Natural killer cell (primary cell): Measurements from ENCODE around the gene CSPG4. TPM values are rescaled to one million over a fixed set of nuclear protein-coding genes. Genes with fewer than 3 reads are reported as not detected.

Experiments used
- ATAC-seq, 3 donors: fragments of 150-1000 bp in 2 of 3; fragments of 200-7000 bp in 1 of 3; cut with Tn5 transposase; 1 replicate in 1 of 3; 2 replicates in 2 of 3; pipeline ENCODE4 v1.10.0; 2021; ENCODE audit warnings: mild to moderate bottlenecking in 2 of 3, moderate library complexity in 2 of 3
- DNase-seq, 2 donors: peaks; one replicate each; pipeline versions ENCODE4 v3.0.0 to v3.0.0-alpha.2; 2013 to 2021; ENCODE audit warnings: mixed read lengths in 1 of 2
- H3K27ac ChIP-seq: one replicate; pipeline ENCODE4 v1.5.1; 2013; ENCODE audit warnings: mild to moderate bottlenecking, low read length
- H3K27me3 ChIP-seq: one replicate; pipeline ENCODE4 v1.6.1; 2013; ENCODE audit warnings: low read length; ENCODE audit not compliant: control insufficient read depth, insufficient read depth
- H3K36me3 ChIP-seq: one replicate; pipeline ENCODE4 v1.6.1; 2013; ENCODE audit warnings: low read length; ENCODE audit not compliant: control insufficient read depth, insufficient read depth
- H3K4me1 ChIP-seq: one replicate; pipeline ENCODE4 v1.6.1; 2013; ENCODE audit warnings: low read length; ENCODE audit not compliant: control insufficient read depth, insufficient read depth
- H3K4me3 ChIP-seq: one replicate; pipeline ENCODE4 v1.5.1; 2013; ENCODE audit warnings: low read length
- H3K9me3 ChIP-seq: one replicate; pipeline ENCODE4 v1.6.1; 2013; ENCODE audit warnings: low read length; ENCODE audit not compliant: control insufficient read depth, insufficient read depth
- H3K27ac Mint-ChIP-seq, 2 donors: one replicate each; pipeline ENCODE4 v1.8.0; 2022; ENCODE audit warnings: mild to moderate bottlenecking in 2 of 2, mixed read lengths in 2 of 2, moderate library complexity in 1 of 2
- H3K27me3 Mint-ChIP-seq, 2 donors: one replicate each; pipeline ENCODE4 v1.8.0; 2022; ENCODE audit warnings: low read depth in 2 of 2, mixed read lengths in 2 of 2
- H3K36me3 Mint-ChIP-seq: one replicate; pipeline ENCODE4 v1.8.0; 2022; ENCODE audit warnings: mixed read lengths
- H3K4me1 Mint-ChIP-seq, 2 donors: one replicate each; pipeline ENCODE4 v1.8.0; 2022; ENCODE audit warnings: mixed read lengths in 2 of 2
- H3K4me3 Mint-ChIP-seq: one replicate; pipeline ENCODE4 v1.8.0; 2022; ENCODE audit warnings: mild to moderate bottlenecking, moderate library complexity, mixed read lengths
- H3K9me3 Mint-ChIP-seq, 2 donors: one replicate each; pipeline ENCODE4 v1.8.0; 2022; ENCODE audit warnings: mixed read lengths in 2 of 2
- CTCF ChIP-seq: fragments of 200-600 bp; IDR thresholded peaks from one replicate; pipeline ENCODE4 v1.8.0; 2022; ENCODE audit warnings: antibody characterized with exemption
- WGBS: methylation state at CpG from one replicate; pipeline ENCODE4 v1.1.7; 2013; ENCODE audit warnings: missing lambda C conversion rate; ENCODE audit not compliant: insufficient coverage; 5-methylcytosine and 5-hydroxymethylcytosine counted together
- intact Hi-C: fragments of 100-400 bp; cut with micrococcal nuclease; formaldehyde crosslinking; loops from one replicate; pipeline ENCODE4 v1.14.2; 2022
- total RNA-seq, 4 donors: library from RNA; stranded (reverse); fragments of 120-200 nt in 1 of 4; gene quantifications; one replicate each; pipeline versions ENCODE4 v1.2.3 to v1.2.4, GENCODE V29; 2013 to 2022

CSPG4 gene
- total RNA-seq, 3 donors from 2014 or later (not counting 1 experiment from before 2014, with no cell fraction given): 0.05 to 0.09 (median 0.07) TPM

- intact Hi-C loops: no loop called here
- no peak overlapping the region for H3K27ac Mint-ChIP-seq
- no peak for ATAC-seq
These were observed 53.4 kb downstream of the CSPG4 start for GRCh38 chr15:75659141-75659771.

GRCh38 chr15:75656813-75657212, 55.8 kb downstream of the CSPG4 start:
- no peaks in the 10 kb centered on the region for H3K9me3 ChIP-seq
- H3K4me3 Mint-ChIP-seq: no peak overlapping the region
- H3K27me3 ChIP-seq: no peaks in the 10 kb centered on the region
- H3K27ac ChIP-seq: no peak overlapping the region
- no peaks in the 10 kb centered on the region for H3K27me3 Mint-ChIP-seq
- intact Hi-C loops: no loop called here
- no peak for TF ChIP-seq CTCF
- H3K4me1 ChIP-seq: peaks cover 3% of the 10 kb centered on the region
- DNase-seq (no peak), ATAC-seq (no peak)
- no peaks in the 10 kb centered on the region for H3K9me3 Mint-ChIP-seq
- H3K36me3 Mint-ChIP-seq: no peaks in the 10 kb centered on the region
- no peak overlapping the region for H3K27ac Mint-ChIP-seq
- no peak overlapping the region for H3K4me3 ChIP-seq
- peaks cover 4 to 7% of the 10 kb centered on the region in 2 donors for H3K4me1 Mint-ChIP-seq
- H3K36me3 ChIP-seq: no peaks in the 10 kb centered on the region
- WGBS: 95% methylated on average over 22 of the region's 22 CpGs

More at GRCh38 chr15:75659141-75659771, 53.4 kb downstream of the CSPG4 start:
- no peak for DNase-seq
- TF ChIP-seq CTCF: no peak
- no peaks in the 10 kb centered on the region for H3K4me1 Mint-ChIP-seq
- Histone ChIP-seq H3K27me3 (no peaks in the 10 kb centered on the region), H3K4me1 (no peaks in the 10 kb centered on the region), H3K27ac (no peak overlapping the region), H3K9me3 (no peaks in the 10 kb centered on the region), H3K36me3 (no peaks in the 10 kb centered on the region), H3K4me3 (no peak overlapping the region)
- H3K27me3 Mint-ChIP-seq: no peaks in the 10 kb centered on the region
- H3K9me3 Mint-ChIP-seq: no peaks in the 10 kb centered on the region
- WGBS: 89% methylated on average over 9 of the region's 9 CpGs
- no peak overlapping the region for H3K4me3 Mint-ChIP-seq
- H3K36me3 Mint-ChIP-seq: no peaks in the 10 kb centered on the region

- no peaks in the 10 kb centered on the region for H3K36me3 ChIP-seq
- no peaks in the 10 kb centered on the region for H3K9me3 ChIP-seq
- no peak overlapping the region for H3K27ac ChIP-seq
- Mint-ChIP-seq H3K4me3 (no peak overlapping the region), H3K27ac (no peak overlapping the region), H3K27me3 (no peaks in the 10 kb centered on the region), H3K36me3 (no peaks in the 10 kb centered on the region), H3K9me3 (no peaks in the 10 kb centered on the region), H3K4me1 (peaks cover 7 to 12% of the 10 kb centered on the region in 2 donors)
- DNase-seq (no peak), ATAC-seq (no peak)
- 93% methylated on average over 5 of the region's 5 CpGs for WGBS
- H3K4me3 ChIP-seq: no peak overlapping the region
- TF ChIP-seq CTCF: no peak
- intact Hi-C loops: no loop called here
- no peaks in the 10 kb centered on the region for H3K27me3 ChIP-seq
- peaks cover 7% of the 10 kb centered on the region for H3K4me1 ChIP-seq
These were observed 56.3 kb downstream of the CSPG4 start for GRCh38 chr15:75656331-75656730.

- H3K9me3 ChIP-seq: no peaks in the 10 kb centered on the region
- no peak for TF ChIP-seq CTCF
- intact Hi-C loops: no loop called here
- Mint-ChIP-seq H3K27me3 (no peaks in the 10 kb centered on the region), H3K4me3 (no peak overlapping the region), H3K27ac (no peak overlapping the region), H3K4me1 (peaks cover 11 to 16% of the 10 kb centered on the region in 2 donors), H3K9me3 (no peaks in the 10 kb centered on the region), H3K36me3 (no peaks in the 10 kb centered on the region)
- H3K36me3 ChIP-seq: no peaks in the 10 kb centered on the region
- DNase-seq (no peak), ATAC-seq (no peak)
- peaks cover 11% of the 10 kb centered on the region for H3K4me1 ChIP-seq
- H3K27me3 ChIP-seq: no peaks in the 10 kb centered on the region
- H3K4me3 ChIP-seq: no peak overlapping the region
- WGBS: 67% methylated on average over 4 of the region's 4 CpGs
- no peak overlapping the region for H3K27ac ChIP-seq
These were observed 56.7 kb downstream of the CSPG4 start for GRCh38 chr15:75655931-75656330.
